Progenitor cell of endocrine pancreas (in vitro differentiated cells): ENCODE measurements around the gene ZNF18. TPM values are rescaled to one million over a fixed set of nuclear protein-coding genes. Genes with fewer than 3 reads are reported as not detected.
"Not testable (repeated sequence)": the region's sequence is repeated elsewhere in the genome, so short reads cannot be mapped to it uniquely, and the experiment has no call there.

Source experiments
- DNase-seq: peaks from one replicate; pipeline ENCODE4 v3.0.0; 2021; ENCODE audit warnings: low spot score; ENCODE audit not compliant: unreplicated experiment
- H3K27ac Mint-ChIP-seq: 2 replicates; pipeline ENCODE4 v1.8.0; 2021; ENCODE audit warnings: mild to moderate bottlenecking, moderate library complexity, mixed read lengths
- H3K27me3 Mint-ChIP-seq: 2 replicates; pipeline ENCODE4 v1.8.0; 2021; ENCODE audit warnings: mixed read lengths
- H3K36me3 Mint-ChIP-seq: 2 replicates; pipeline ENCODE4 v1.8.0; 2022; ENCODE audit warnings: mixed read lengths; ENCODE audit not compliant: insufficient read depth
- H3K4me1 Mint-ChIP-seq: 2 replicates; pipeline ENCODE4 v1.8.0; 2021; ENCODE audit warnings: low read depth, mixed read lengths
- H3K4me3 Mint-ChIP-seq: 2 replicates; pipeline ENCODE4 v1.8.0; 2021; ENCODE audit warnings: low read depth, mild to moderate bottlenecking, moderate library complexity, mixed read lengths
- H3K9me3 Mint-ChIP-seq: 2 replicates; pipeline ENCODE4 v1.8.0; 2021; ENCODE audit warnings: low read depth, mixed read lengths
- CTCF ChIP-seq: fragments of 200-600 bp; sonication (generic); IDR thresholded peaks from one replicate; pipeline ENCODE4 v1.5.0; 2021; ENCODE audit warnings: antibody characterized with exemption, mild to moderate bottlenecking; ENCODE audit not compliant: unreplicated experiment
- total RNA-seq: library from RNA; stranded (reverse); gene quantifications from 2 replicates; pipeline ENCODE4 v1.2.1, GENCODE V29; 2021

The ZNF18 gene
- total RNA-seq, 1 donor from 2014 or later, result 7.8 TPM

- peaks cover 21% of the 10 kb centered on the region for H3K36me3 Mint-ChIP-seq
- H3K4me3 Mint-ChIP-seq, result no peak overlapping the region
- H3K9me3 Mint-ChIP-seq, result no peaks in the 10 kb centered on the region
- H3K27me3 Mint-ChIP-seq, result no peaks in the 10 kb centered on the region
- no peak for DNase-seq
- no peak overlapping the region for H3K27ac Mint-ChIP-seq
- peaks cover 2% of the 10 kb centered on the region for H3K4me1 Mint-ChIP-seq
- no peak for TF ChIP-seq CTCF
Observed at GRCh38 chr17:11986179-11986941, 10.9 kb downstream of the ZNF18 start.

- Mint-ChIP-seq H3K36me3 (peaks cover 21% of the 10 kb centered on the region), H3K9me3 (no peaks in the 10 kb centered on the region), H3K4me1 (peaks cover 2% of the 10 kb centered on the region), H3K27me3 (no peaks in the 10 kb centered on the region), H3K4me3 (no peak overlapping the region), H3K27ac (no peak overlapping the region)
- no peak for DNase-seq
- TF ChIP-seq CTCF, result no peak
Observed at GRCh38 chr17:11981862-11982261, 15.4 kb downstream of the ZNF18 start.

GRCh38 chr17:11980813-11981212, 16.5 kb downstream of the ZNF18 start:
- Mint-ChIP-seq H3K9me3 (no peaks in the 10 kb centered on the region), H3K27ac (no peak overlapping the region), H3K27me3 (no peaks in the 10 kb centered on the region), H3K36me3 (peaks cover 21% of the 10 kb centered on the region), H3K4me1 (peaks cover 6% of the 10 kb centered on the region), H3K4me3 (no peak overlapping the region)
- peak; percentile 41 for TF ChIP-seq CTCF
- DNase-seq, result no peak

GRCh38 chr17:11979795-11980194, 17.5 kb downstream of the ZNF18 start:
- Mint-ChIP-seq H3K27ac (no peak overlapping the region), H3K4me1 (peaks cover 9% of the 10 kb centered on the region), H3K9me3 (no peaks in the 10 kb centered on the region), H3K36me3 (peaks cover 21% of the 10 kb centered on the region), H3K4me3 (no peak overlapping the region), H3K27me3 (no peaks in the 10 kb centered on the region)
- TF ChIP-seq CTCF, result no peak
- DNase-seq, result no peak

GRCh38 chr17:11972741-11973140, 24.5 kb downstream of the ZNF18 start:
- H3K27ac Mint-ChIP-seq, H3K9me3 Mint-ChIP-seq, DNase-seq, H3K36me3 Mint-ChIP-seq, H3K4me3 Mint-ChIP-seq: not testable (repeated sequence)
- Mint-ChIP-seq H3K4me1 (peaks cover 12% of the 10 kb centered on the region), H3K27me3 (peaks cover 13% of the 10 kb centered on the region)

GRCh38 chr17:11969565-11969964, 27.7 kb downstream of the ZNF18 start:
- peaks cover 12% of the 10 kb centered on the region for H3K27me3 Mint-ChIP-seq
- no peak for DNase-seq
- peaks cover 17% of the 10 kb centered on the region for H3K36me3 Mint-ChIP-seq
- no peak overlapping the region for H3K27ac Mint-ChIP-seq
- no peak for TF ChIP-seq CTCF
- no peak overlapping the region for H3K4me3 Mint-ChIP-seq
- peaks cover 32% of the 10 kb centered on the region for H3K9me3 Mint-ChIP-seq
- peaks cover 3% of the 10 kb centered on the region for H3K4me1 Mint-ChIP-seq
